ENCODE results near the gene BBLN. TPM values are rescaled to one million over a fixed set of nuclear protein-coding genes. Genes with fewer than 3 reads are reported as not detected.

Gene BBLN
- total RNA-seq, 1 experiment from 2014 or later = 74.9 TPM

DNA sequence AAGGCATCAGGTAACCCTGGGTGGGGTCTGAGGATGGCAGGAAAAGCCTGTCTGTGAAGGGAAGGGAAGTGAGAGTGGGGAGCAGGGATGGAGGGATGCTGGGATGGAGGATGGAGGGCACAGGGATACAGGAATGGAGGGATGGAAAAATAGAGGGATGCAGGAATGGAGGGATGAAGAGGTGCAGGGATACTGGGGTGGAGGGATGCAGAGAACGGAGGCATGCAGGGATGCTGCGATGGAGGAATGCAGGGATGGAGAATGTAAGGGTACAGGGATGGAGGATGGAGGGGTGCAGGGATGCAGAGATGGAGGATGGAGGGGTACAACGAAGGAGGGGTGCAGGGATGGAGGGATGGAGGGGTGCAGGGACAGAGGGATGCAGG, 41.6 kb upstream of the BBLN start:
- Histone ChIP-seq H3K23ac (ENCODE audit: insufficient read length, low read depth, low read length) (no peak overlapping the region), H3T11ph (ENCODE audit: low read length) (no peak overlapping the region), H4K20me1 (ENCODE audit: control insufficient read depth, insufficient read depth, insufficient read length) (no peaks in the 10 kb centered on the region), H2BK15ac (ENCODE audit: low read depth, low read length) (no peak overlapping the region), H3K14ac (ENCODE audit: insufficient read depth, low read length) (no peak overlapping the region), H3K79me1 (ENCODE audit: insufficient read depth, low read depth, low read length, poor library complexity, severe bottlenecking) (no peaks in the 10 kb centered on the region), H4K5ac (ENCODE audit: insufficient read length, low read depth, low read length) (no peak overlapping the region), H3K79me2 (ENCODE audit: insufficient read depth, low read length) (no peaks in the 10 kb centered on the region), H2AK5ac (ENCODE audit: insufficient read length, low read length) (no peak overlapping the region), H3K23me2 (ENCODE audit: insufficient read length, low read depth, low read length, poor library complexity, severe bottlenecking) (no peaks in the 10 kb centered on the region), H3K27me3 (ENCODE audit: insufficient read depth, low read length) (no peaks in the 10 kb centered on the region), H3K27ac (ENCODE audit: insufficient read length, low read depth, low read length) (no peak overlapping the region), H4K91ac (ENCODE audit: insufficient read length, low read depth, low read length) (no peak overlapping the region), H2BK5ac (ENCODE audit: insufficient read length, low read length) (no peak overlapping the region), H3K4ac (ENCODE audit: low read depth, low read length) (no peak overlapping the region), H2BK20ac (ENCODE audit: low read depth, low read length, poor library complexity, severe bottlenecking) (no peak overlapping the region), H2BK12ac (ENCODE audit: insufficient read length, low read depth, low read length) (no peak overlapping the region), H3K9ac (ENCODE audit: extremely low read depth, insufficient read length, low read length) (no peak overlapping the region), H3K4me2 (ENCODE audit: insufficient read depth, insufficient read length, low read length) (peak overlapping the region; percentile 3), H2AFZ (ENCODE audit: low read length) (no peak overlapping the region), H4K8ac (replicated peaks; ENCODE audit: insufficient read length, low read depth, low read length) (no peak overlapping the region), H3K4me1 (ENCODE audit: insufficient read depth, low read length) (no peaks in the 10 kb centered on the region), H2BK120ac (ENCODE audit: low read depth, low read length, poor library complexity, severe bottlenecking) (no peak overlapping the region), H3K18ac (ENCODE audit: insufficient read length, low read depth, low read length) (no peak overlapping the region), H3K9me3 (ENCODE audit: control insufficient read depth, low read depth, low read length) (no peaks in the 10 kb centered on the region), H3K56ac (ENCODE audit: insufficient read length, low read depth, low read length) (no peak overlapping the region)
- Mint-ChIP-seq H3K4me1 (peaks cover 8 to 11% of the 10 kb centered on the region in 2 experiments; a peak in 3 of 4 replicates), H3K27ac (peak overlapping the region in 1 of 3 experiments; percentile 39; a peak in 1 of 7 replicates), H3K4me3 (peak overlapping the region in 1 of 2 experiments; percentile 65; a peak in 1 of 5 replicates), H3K9me3 (peaks cover 0 to 2% of the 10 kb centered on the region in 2 experiments; a peak in 1 of 5 replicates), H3K36me3 (ENCODE audit: insufficient read depth in 1 of 3, low read depth in 3 of 3) (peaks cover 13 to 51% (median 19%) of the 10 kb centered on the region in 3 experiments; a peak in 6 of 7 replicates), H3K27me3 (ENCODE audit: low read depth) (no peaks in the 10 kb centered on the region)
- no peak for TF ChIP-seq CTCF (conservative IDR thresholded peaks at IDR 0.05)
- no CpG with 5 or more reads among the region's 3 CpGs for WGBS (ENCODE audit: extremely low coverage, insufficient read length, low lambda C conversion rate)
- no peak for DNase-seq
